A549 (cell line): ENCODE data around the gene AFAP1.

Source experiments
- CBX8 ChIP-seq: fragments of 200-600 bp; sonication (generic); IDR thresholded peaks from 2 replicates; pipeline ENCODE4 v1.6.1; 2016
- CEBPB ChIP-seq, 2 experiments: fragments of >200 bp in 1 of 2; sonication (Bioruptor Twin) in 1 of 2; formaldehyde crosslinking in 1 of 2; IDR thresholded peaks; 2 replicates each; pipeline ENCODE4 v1.6.1; 2012 to 2016
- E2F6 ChIP-seq: IDR thresholded peaks from 2 replicates; pipeline ENCODE4 v1.6.1; 2012; ENCODE audit warnings: low read depth, borderline replicate concordance
- EHMT2 ChIP-seq: fragments of 200-600 bp; sonication (generic); IDR thresholded peaks from 2 replicates; pipeline ENCODE4 v1.6.1; 2016; ENCODE audit warnings: antibody characterized with exemption, low read depth, mild to moderate bottlenecking, moderate library complexity
- EP300 ChIP-seq, 2 experiments: fragments of >200 bp; sonication (Bioruptor Twin); formaldehyde crosslinking; IDR thresholded peaks; 2 replicates in 1 of 2; 3 replicates in 1 of 2; pipeline ENCODE4 v1.6.1; 2016 to 2017
- FOSL2 ChIP-seq, 2 experiments: fragments of 450-650 bp in 1 of 2; fragments of >200 bp in 1 of 2; sonication (Bioruptor Twin) in 1 of 2; formaldehyde crosslinking; IDR thresholded peaks; 2 replicates each; pipeline versions ENCODE4 v1.5.0 to v1.6.1; 2016 to 2020; ENCODE audit warnings: mild to moderate bottlenecking in 1 of 2, moderate library complexity in 1 of 2
- JUN ChIP-seq, 2 experiments: fragments of >200 bp; sonication (Bioruptor Twin); formaldehyde crosslinking; IDR thresholded peaks; 2 replicates in 1 of 2; 3 replicates in 1 of 2; pipeline ENCODE4 v1.6.1; 2016 to 2017
- POLR2A ChIP-seq: IDR thresholded peaks from 2 replicates; pipeline ENCODE4 v1.6.1; 2012; ENCODE audit warnings: mild to moderate bottlenecking, low read length
- RFX5 ChIP-seq: fragments of 450-650 bp; IDR thresholded peaks from 2 replicates; pipeline ENCODE4 v1.7.1; 2014; ENCODE audit warnings: antibody characterized with exemption, mild to moderate bottlenecking, moderate library complexity
- ZFP36 ChIP-seq: fragments of 450-650 bp; IDR thresholded peaks from 2 replicates; pipeline ENCODE4 v1.6.1; 2014; ENCODE audit warnings: borderline replicate concordance; ENCODE audit not compliant: partially characterized antibody
- ZSCAN20 ChIP-seq: fragments of 250-450 bp; sonication (Bioruptor Pico); IDR thresholded peaks from 2 replicates; pipeline ENCODE4 v1.8.0; 2022; ENCODE audit warnings: mild to moderate bottlenecking, moderate library complexity
- TF ChIP-seq, protein P1 (sequence below): fragments of >200 bp; sonication (Bioruptor Twin); formaldehyde crosslinking; IDR thresholded peaks from 3 replicates; pipeline ENCODE4 v1.5.1; 2016
- TF ChIP-seq, protein P2 (sequence below): fragments of 450-650 bp; IDR thresholded peaks from 2 replicates; pipeline ENCODE4 v1.6.1; 2014; ENCODE audit warnings: antibody characterized with exemption

DNA sequence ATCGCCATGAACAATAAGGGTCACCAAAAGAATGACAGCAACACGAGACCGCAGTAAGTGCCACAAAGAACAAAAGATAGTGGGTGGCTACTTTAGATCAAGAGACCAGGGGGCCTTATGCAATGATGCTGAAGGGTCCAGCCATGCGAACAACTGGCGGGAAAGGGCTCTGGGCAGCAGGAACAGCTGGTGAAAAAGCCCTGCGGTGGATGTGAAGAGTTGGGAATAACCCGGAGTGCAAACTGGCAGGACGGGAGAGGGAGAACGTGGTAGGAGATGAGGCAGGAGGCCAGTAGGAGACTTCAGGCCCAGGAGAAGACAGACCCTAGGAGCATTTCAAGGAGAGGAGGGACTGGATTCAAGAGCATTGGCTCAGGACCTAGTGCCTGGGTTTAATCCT lies 120.2 kb downstream of the AFAP1 start:
- no peak for TF ChIP-seq CBX8
- TF ChIP-seq JUN (IDR thresholded peaks at IDR 0.05) = no peak
- TF ChIP-seq, protein P1, sequence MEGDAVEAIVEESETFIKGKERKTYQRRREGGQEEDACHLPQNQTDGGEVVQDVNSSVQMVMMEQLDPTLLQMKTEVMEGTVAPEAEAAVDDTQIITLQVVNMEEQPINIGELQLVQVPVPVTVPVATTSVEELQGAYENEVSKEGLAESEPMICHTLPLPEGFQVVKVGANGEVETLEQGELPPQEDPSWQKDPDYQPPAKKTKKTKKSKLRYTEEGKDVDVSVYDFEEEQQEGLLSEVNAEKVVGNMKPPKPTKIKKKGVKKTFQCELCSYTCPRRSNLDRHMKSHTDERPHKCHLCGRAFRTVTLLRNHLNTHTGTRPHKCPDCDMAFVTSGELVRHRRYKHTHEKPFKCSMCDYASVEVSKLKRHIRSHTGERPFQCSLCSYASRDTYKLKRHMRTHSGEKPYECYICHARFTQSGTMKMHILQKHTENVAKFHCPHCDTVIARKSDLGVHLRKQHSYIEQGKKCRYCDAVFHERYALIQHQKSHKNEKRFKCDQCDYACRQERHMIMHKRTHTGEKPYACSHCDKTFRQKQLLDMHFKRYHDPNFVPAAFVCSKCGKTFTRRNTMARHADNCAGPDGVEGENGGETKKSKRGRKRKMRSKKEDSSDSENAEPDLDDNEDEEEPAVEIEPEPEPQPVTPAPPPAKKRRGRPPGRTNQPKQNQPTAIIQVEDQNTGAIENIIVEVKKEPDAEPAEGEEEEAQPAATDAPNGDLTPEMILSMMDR = no peak
- no peak for TF ChIP-seq ZSCAN20
- no peak for TF ChIP-seq EHMT2
- no peak for TF ChIP-seq FOSL2 (IDR thresholded peaks at IDR 0.05)
- no peak for TF ChIP-seq FOSL2 (CRISPR knock-in tag; IDR thresholded peaks at IDR 0.05)
- TF ChIP-seq E2F6 = no peak
- TF ChIP-seq CEBPB (IDR thresholded peaks at IDR 0.05) = no peak
- no peak for TF ChIP-seq POLR2A
- no peak for TF ChIP-seq ZFP36
- TF ChIP-seq RFX5 = no peak
- TF ChIP-seq, protein P2, sequence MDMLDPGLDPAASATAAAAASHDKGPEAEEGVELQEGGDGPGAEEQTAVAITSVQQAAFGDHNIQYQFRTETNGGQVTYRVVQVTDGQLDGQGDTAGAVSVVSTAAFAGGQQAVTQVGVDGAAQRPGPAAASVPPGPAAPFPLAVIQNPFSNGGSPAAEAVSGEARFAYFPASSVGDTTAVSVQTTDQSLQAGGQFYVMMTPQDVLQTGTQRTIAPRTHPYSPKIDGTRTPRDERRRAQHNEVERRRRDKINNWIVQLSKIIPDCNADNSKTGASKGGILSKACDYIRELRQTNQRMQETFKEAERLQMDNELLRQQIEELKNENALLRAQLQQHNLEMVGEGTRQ = no peak
- TF ChIP-seq EP300 (IDR thresholded peaks at IDR 0.05) = no peak
